ENCODE results near the gene TRHDE.

TRHDE gene

DNA sequence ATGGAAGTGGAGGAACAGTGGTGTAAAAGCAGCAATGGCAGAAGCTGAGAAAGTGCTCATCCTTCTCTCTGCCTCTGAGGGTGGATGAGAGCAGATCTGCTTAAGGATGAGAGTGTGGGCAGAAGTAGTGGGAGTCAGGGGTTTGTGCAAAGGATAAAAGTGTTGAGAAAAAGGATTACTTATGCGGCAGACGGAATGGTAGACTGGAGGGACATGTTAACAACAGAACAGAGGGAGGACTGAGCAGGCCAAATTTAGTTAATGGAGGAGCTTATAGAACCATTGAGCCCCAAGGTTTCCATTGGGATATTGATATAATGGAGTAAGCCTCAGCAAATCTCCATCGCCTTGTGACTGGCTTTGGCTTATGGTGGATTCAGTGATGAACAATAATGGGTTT, 25.5 kb downstream of the TRHDE start:
- Histone ChIP-seq H3K9ac (ENCODE audit: low read length) (no peak overlapping the region), H3K4me3 (ENCODE audit: low read length) (no peak overlapping the region), H4K20me1 (ENCODE audit: insufficient read depth, low read length) (no peaks in the 10 kb centered on the region), H3K27me3 (ENCODE audit: low read depth, low read length) (no peaks in the 10 kb centered on the region), H3K4me2 (ENCODE audit: low read length) (no peak overlapping the region), H3K27ac (ENCODE audit: low read length) (no peak overlapping the region), H3K9me3 (ENCODE audit: insufficient read depth, low read length) (no peaks in the 10 kb centered on the region), H3K36me3 (replicated peaks; ENCODE audit: low read depth, low read length) (no peaks in the 10 kb centered on the region), H3K79me2 (ENCODE audit: low read length) (no peaks in the 10 kb centered on the region), H3K4me1 (ENCODE audit: low read length) (no peaks in the 10 kb centered on the region), H2AFZ (ENCODE audit: low read depth, low read length) (no peak overlapping the region)
- TF ChIP-seq EZH2phosphoT487 (IDR thresholded peaks at IDR 0.05; ENCODE audit: low read depth), result no peak
- TF ChIP-seq, protein P1, sequence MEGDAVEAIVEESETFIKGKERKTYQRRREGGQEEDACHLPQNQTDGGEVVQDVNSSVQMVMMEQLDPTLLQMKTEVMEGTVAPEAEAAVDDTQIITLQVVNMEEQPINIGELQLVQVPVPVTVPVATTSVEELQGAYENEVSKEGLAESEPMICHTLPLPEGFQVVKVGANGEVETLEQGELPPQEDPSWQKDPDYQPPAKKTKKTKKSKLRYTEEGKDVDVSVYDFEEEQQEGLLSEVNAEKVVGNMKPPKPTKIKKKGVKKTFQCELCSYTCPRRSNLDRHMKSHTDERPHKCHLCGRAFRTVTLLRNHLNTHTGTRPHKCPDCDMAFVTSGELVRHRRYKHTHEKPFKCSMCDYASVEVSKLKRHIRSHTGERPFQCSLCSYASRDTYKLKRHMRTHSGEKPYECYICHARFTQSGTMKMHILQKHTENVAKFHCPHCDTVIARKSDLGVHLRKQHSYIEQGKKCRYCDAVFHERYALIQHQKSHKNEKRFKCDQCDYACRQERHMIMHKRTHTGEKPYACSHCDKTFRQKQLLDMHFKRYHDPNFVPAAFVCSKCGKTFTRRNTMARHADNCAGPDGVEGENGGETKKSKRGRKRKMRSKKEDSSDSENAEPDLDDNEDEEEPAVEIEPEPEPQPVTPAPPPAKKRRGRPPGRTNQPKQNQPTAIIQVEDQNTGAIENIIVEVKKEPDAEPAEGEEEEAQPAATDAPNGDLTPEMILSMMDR (IDR thresholded peaks at IDR 0.05; ENCODE audit: low read depth, low read length), result no peak

DNA sequence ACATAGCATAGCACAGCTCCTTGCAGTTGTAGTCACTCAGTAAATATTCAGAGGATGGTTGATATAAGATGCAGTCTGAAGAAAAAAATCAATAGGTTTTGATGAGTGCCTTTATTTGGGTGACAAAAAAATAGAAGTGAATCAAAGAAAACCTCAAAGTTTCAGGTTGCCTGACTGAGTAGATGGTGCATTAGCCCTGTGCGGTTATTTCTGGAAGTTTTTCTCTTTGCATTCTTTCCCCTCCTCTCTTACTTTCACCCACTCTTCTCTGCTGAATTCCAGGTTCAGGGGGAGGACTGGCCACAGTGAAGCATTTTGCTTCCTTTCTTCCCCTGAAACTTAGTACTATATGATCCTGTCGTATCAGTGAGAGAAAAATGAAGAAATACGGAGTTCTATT, 28.6 kb downstream of the TRHDE start:
- no peaks in the 10 kb centered on the region for H3K27me3 ChIP-seq (ENCODE audit: low read depth, low read length)
- no peaks in the 10 kb centered on the region for H3K79me2 ChIP-seq (ENCODE audit: low read length)
- no peaks in the 10 kb centered on the region for H3K9me3 ChIP-seq (ENCODE audit: insufficient read depth, low read length)
- H3K9ac ChIP-seq (ENCODE audit: low read length), result no peak overlapping the region
- no peaks in the 10 kb centered on the region for H3K4me1 ChIP-seq (ENCODE audit: low read length)
- H3K4me3 ChIP-seq (ENCODE audit: low read length), result no peak overlapping the region
- TF ChIP-seq EZH2phosphoT487 (IDR thresholded peaks at IDR 0.05; ENCODE audit: low read depth), result no peak
- TF ChIP-seq, protein P1 (IDR thresholded peaks at IDR 0.05; ENCODE audit: low read depth, low read length), result no peak
- no peak overlapping the region for H3K4me2 ChIP-seq (ENCODE audit: low read length)
- H4K20me1 ChIP-seq (ENCODE audit: insufficient read depth, low read length), result no peaks in the 10 kb centered on the region
- H3K27ac ChIP-seq (ENCODE audit: low read length), result no peak overlapping the region
- no peak overlapping the region for H2AFZ ChIP-seq (ENCODE audit: low read depth, low read length)
- no peaks in the 10 kb centered on the region for H3K36me3 ChIP-seq (replicated peaks; ENCODE audit: low read depth, low read length)

DNA sequence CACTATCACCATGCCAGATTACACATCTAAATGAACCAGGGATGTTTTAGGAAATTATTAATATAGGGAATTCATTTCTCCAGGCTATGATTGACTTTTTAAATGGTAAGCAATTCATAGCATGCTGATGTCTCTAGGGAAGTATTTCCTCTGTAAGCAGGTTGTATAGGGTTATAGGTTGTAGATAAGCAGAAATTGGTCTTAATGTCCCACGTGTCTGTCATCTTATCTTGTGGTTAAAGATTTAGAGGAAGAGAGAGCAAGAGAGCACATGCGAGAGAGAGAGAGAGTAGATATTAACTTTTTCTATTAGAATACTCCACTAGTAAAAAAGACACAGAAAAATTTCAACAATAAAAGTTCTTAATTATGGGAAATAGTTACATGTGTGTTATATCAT, 32.6 kb downstream of the TRHDE start:
- Histone ChIP-seq H3K9me3 (ENCODE audit: insufficient read depth, low read length) (no peaks in the 10 kb centered on the region), H3K4me2 (ENCODE audit: low read length) (no peak overlapping the region), H2AFZ (ENCODE audit: low read depth, low read length) (no peak overlapping the region), H3K79me2 (ENCODE audit: low read length) (no peaks in the 10 kb centered on the region), H3K27me3 (ENCODE audit: low read depth, low read length) (no peaks in the 10 kb centered on the region), H3K4me1 (ENCODE audit: low read length) (no peaks in the 10 kb centered on the region), H4K20me1 (ENCODE audit: insufficient read depth, low read length) (no peaks in the 10 kb centered on the region), H3K27ac (ENCODE audit: low read length) (no peak overlapping the region), H3K4me3 (ENCODE audit: low read length) (no peak overlapping the region), H3K9ac (ENCODE audit: low read length) (no peak overlapping the region), H3K36me3 (replicated peaks; ENCODE audit: low read depth, low read length) (no peaks in the 10 kb centered on the region)
- TF ChIP-seq, protein P1 (IDR thresholded peaks at IDR 0.05; ENCODE audit: low read depth, low read length), result no peak
- TF ChIP-seq EZH2phosphoT487 (IDR thresholded peaks at IDR 0.05; ENCODE audit: low read depth), result no peak

DNA sequence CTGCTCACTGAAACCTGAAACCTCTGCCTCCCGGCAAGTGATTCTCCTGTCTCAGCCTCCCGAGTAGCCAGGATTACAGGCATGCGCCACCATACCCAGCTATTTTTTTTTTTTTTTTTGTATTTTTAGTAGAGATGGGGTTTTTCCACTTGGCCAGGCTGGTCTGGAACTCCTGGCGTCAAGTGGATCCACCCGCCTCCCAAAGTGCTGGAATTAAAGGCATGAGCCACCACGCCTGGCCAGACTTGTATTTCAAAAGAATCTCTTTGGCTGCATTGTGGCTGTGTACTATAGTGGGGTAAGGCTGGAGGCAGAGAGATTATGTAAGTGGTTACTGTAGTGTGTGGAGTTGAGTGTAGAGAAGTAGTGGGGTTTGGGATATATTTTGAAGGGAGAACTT, 35.1 kb downstream of the TRHDE start:
- no peaks in the 10 kb centered on the region for H3K4me1 ChIP-seq (ENCODE audit: low read length)
- no peak overlapping the region for H2AFZ ChIP-seq (ENCODE audit: low read depth, low read length)
- H3K79me2 ChIP-seq (ENCODE audit: low read length), result no peaks in the 10 kb centered on the region
- H3K9ac ChIP-seq (ENCODE audit: low read length), result no peak overlapping the region
- no peak for TF ChIP-seq EZH2phosphoT487 (IDR thresholded peaks at IDR 0.05; ENCODE audit: low read depth)
- TF ChIP-seq, protein P1 (IDR thresholded peaks at IDR 0.05; ENCODE audit: low read depth, low read length), result no peak
- no peak overlapping the region for H3K4me2 ChIP-seq (ENCODE audit: low read length)
- H4K20me1 ChIP-seq (ENCODE audit: insufficient read depth, low read length), result no peaks in the 10 kb centered on the region
- no peaks in the 10 kb centered on the region for H3K9me3 ChIP-seq (ENCODE audit: insufficient read depth, low read length)
- H3K4me3 ChIP-seq (ENCODE audit: low read length), result no peak overlapping the region
- H3K27me3 ChIP-seq (ENCODE audit: low read depth, low read length), result no peaks in the 10 kb centered on the region
- H3K36me3 ChIP-seq (replicated peaks; ENCODE audit: low read depth, low read length), result no peaks in the 10 kb centered on the region
- H3K27ac ChIP-seq (ENCODE audit: low read length), result no peak overlapping the region
